Hepatocyte (in vitro differentiated cells): ENCODE measurements around the gene CTAG1A. TPM values are rescaled to one million over a fixed set of nuclear protein-coding genes. Genes with fewer than 3 reads are reported as not detected.
"Not testable (repeated sequence)": the region's sequence is repeated elsewhere in the genome, so short reads cannot be mapped to it uniquely, and the experiment has no call there.

ENCODE experiments used
- DNase-seq: peaks from one replicate; pipeline ENCODE4 v3.0.0-alpha.2; 2016; ENCODE audit warnings: low spot score
- H2AFZ ChIP-seq: fragments of 200-600 bp; sonication (generic); 2 replicates; pipeline ENCODE4 v1.6.0; 2016; ENCODE audit warnings: antibody characterized with exemption, mild to moderate bottlenecking
- H3K27ac ChIP-seq: fragments of 200-600 bp; sonication (generic); 2 replicates; pipeline ENCODE4 v1.5.1; 2016; ENCODE audit warnings: mild to moderate bottlenecking
- H3K27me3 ChIP-seq: fragments of 200-600 bp; sonication (generic); 2 replicates; pipeline ENCODE4 v1.6.1; 2016
- H3K36me3 ChIP-seq: fragments of 200-600 bp; sonication (generic); replicated peaks from 2 replicates; pipeline ENCODE4 v1.5.1; 2016; ENCODE audit warnings: low read depth; ENCODE audit not compliant: insufficient read depth
- H3K4me1 ChIP-seq: fragments of 200-600 bp; sonication (generic); 2 replicates; pipeline ENCODE4 v1.5.1; 2016; ENCODE audit warnings: mild to moderate bottlenecking, moderate library complexity; ENCODE audit not compliant: insufficient read depth
- H3K4me2 ChIP-seq: fragments of 200-600 bp; sonication (generic); 2 replicates; pipeline ENCODE4 v1.6.0; 2016
- H3K4me3 ChIP-seq: fragments of 200-600 bp; sonication (generic); 2 replicates; pipeline ENCODE4 v1.5.1; 2016; ENCODE audit warnings: mild to moderate bottlenecking
- H3K79me2 ChIP-seq: fragments of 200-600 bp; sonication (generic); 2 replicates; pipeline ENCODE4 v1.6.0; 2017; ENCODE audit warnings: mild to moderate bottlenecking
- H3K9me2 ChIP-seq: fragments of 200-600 bp; sonication (generic); replicated peaks from 2 replicates; pipeline ENCODE4 v1.6.0; 2017; ENCODE audit warnings: mild to moderate bottlenecking; ENCODE audit not compliant: insufficient read depth
- H3K9me3 ChIP-seq: fragments of 200-600 bp; sonication (generic); 2 replicates; pipeline ENCODE4 v1.5.1; 2016; ENCODE audit warnings: low read depth, mild to moderate bottlenecking
- H4K20me1 ChIP-seq: fragments of 200-600 bp; sonication (generic); 2 replicates; pipeline ENCODE4 v1.6.0; 2016; ENCODE audit warnings: mild to moderate bottlenecking; ENCODE audit not compliant: insufficient read depth, poor library complexity, severe bottlenecking
- EZH2 ChIP-seq: fragments of 200-600 bp; sonication (generic); IDR thresholded peaks from 2 replicates; pipeline ENCODE4 v1.6.1; 2016; ENCODE audit warnings: antibody characterized with exemption, mild to moderate bottlenecking, borderline replicate concordance
- EZH2phosphoT487 ChIP-seq: fragments of 200-600 bp; sonication (generic); IDR thresholded peaks from one replicate; pipeline ENCODE4 v1.6.1; 2018; ENCODE audit warnings: antibody characterized with exemption, mild to moderate bottlenecking, low read depth, moderate library complexity; ENCODE audit not compliant: unreplicated experiment, severe bottlenecking
- WGBS: methylation state at CpG from one replicate; pipeline ENCODE4 v1.1.6; 2016; ENCODE audit warnings: low lambda C conversion rate; ENCODE audit errors: missing lambda C conversion rate; 5-methylcytosine and 5-hydroxymethylcytosine counted together
- polyA plus RNA-seq: library from polyadenylated mRNA; unstranded; fragments of >200 nt; fragmentation: Nextera tagmentation; extraction: Ambion mirVana; gene quantifications from 2 replicates; pipeline ENCODE4 v1.2.1, GENCODE V29; 2016
- total RNA-seq: library from RNA; depleted of rRNA; stranded (reverse); fragments of >200 nt; gene quantifications from 2 replicates; pipeline ENCODE4 v1.2.3, GENCODE V29; 2014
- TF ChIP-seq, protein P1 (sequence below): fragments of 200-600 bp; sonication (generic); IDR thresholded peaks from 2 replicates; pipeline ENCODE4 v1.5.1; 2016; ENCODE audit warnings: antibody characterized with exemption, mild to moderate bottlenecking; ENCODE audit not compliant: poor library complexity

Gene CTAG1A
- total and polyA plus RNA-seq, 2 experiments from 2014 or later, result not detected

DNA sequence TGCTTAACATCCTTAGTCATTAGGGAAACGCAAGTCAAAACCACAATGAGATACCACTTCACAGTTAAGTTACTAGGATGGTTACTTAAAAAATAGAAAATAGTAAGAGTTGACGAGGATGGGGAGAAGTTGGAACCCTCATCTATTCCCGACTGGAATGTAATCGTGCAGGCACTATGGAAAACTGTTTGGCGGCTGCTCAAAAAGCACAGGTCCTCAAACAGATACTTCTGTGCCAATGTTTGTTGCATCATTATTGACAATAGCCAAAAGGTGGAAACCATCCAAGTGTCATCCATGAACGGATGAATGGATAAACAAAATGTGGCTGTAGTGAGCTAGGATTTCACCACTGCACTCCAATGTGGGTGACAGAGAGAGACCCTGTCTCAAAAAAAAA lies 22.4 kb downstream of the CTAG1A start:
- Histone ChIP-seq H3K9me2 (no peaks in the 10 kb centered on the region), H3K9me3 (no peaks in the 10 kb centered on the region), H3K4me2 (no peak overlapping the region), H3K4me1 (no peaks in the 10 kb centered on the region), H3K4me3 (no peak overlapping the region), H3K27ac (no peak overlapping the region), H3K27me3 (no peaks in the 10 kb centered on the region), H3K36me3 (no peaks in the 10 kb centered on the region), H4K20me1 (no peaks in the 10 kb centered on the region), H3K79me2 (no peaks in the 10 kb centered on the region), H2AFZ (no peak overlapping the region)
- no peak for TF ChIP-seq EZH2
- TF ChIP-seq, protein P1, sequence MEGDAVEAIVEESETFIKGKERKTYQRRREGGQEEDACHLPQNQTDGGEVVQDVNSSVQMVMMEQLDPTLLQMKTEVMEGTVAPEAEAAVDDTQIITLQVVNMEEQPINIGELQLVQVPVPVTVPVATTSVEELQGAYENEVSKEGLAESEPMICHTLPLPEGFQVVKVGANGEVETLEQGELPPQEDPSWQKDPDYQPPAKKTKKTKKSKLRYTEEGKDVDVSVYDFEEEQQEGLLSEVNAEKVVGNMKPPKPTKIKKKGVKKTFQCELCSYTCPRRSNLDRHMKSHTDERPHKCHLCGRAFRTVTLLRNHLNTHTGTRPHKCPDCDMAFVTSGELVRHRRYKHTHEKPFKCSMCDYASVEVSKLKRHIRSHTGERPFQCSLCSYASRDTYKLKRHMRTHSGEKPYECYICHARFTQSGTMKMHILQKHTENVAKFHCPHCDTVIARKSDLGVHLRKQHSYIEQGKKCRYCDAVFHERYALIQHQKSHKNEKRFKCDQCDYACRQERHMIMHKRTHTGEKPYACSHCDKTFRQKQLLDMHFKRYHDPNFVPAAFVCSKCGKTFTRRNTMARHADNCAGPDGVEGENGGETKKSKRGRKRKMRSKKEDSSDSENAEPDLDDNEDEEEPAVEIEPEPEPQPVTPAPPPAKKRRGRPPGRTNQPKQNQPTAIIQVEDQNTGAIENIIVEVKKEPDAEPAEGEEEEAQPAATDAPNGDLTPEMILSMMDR, result no peak
- TF ChIP-seq EZH2phosphoT487, result no peak
- 75% methylated on average over 6 of the region's 6 CpGs for WGBS
- DNase-seq, result no peak

DNA sequence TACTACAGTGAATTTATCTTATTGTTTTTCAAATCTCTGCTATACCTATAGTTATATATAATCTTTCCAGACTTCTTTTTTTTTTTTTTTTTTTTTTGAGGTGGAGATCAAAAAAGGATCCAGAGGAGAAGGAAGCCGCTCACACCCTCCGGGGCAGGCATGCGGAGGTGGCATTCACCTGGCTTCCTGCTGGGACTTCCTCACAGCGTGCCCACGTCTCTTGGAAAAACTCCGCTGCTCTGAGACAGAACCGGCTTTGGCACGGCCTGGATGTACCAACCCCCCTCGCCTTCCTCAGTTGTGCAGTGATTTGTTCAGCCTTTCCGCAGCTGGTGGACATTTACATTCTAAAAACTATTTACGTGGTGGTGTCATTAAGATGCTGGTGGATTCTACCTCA lies 23.0 kb downstream of the CTAG1A start:
- DNase-seq, H4K20me1 ChIP-seq, H3K4me2 ChIP-seq, H3K9me2 ChIP-seq, H3K9me3 ChIP-seq, H3K27ac ChIP-seq, H3K36me3 ChIP-seq, H3K27me3 ChIP-seq, H3K4me3 ChIP-seq, H3K79me2 ChIP-seq, H3K4me1 ChIP-seq, H2AFZ ChIP-seq: not testable (repeated sequence)
- 80% methylated on average over 11 of the region's 11 CpGs for WGBS

DNA sequence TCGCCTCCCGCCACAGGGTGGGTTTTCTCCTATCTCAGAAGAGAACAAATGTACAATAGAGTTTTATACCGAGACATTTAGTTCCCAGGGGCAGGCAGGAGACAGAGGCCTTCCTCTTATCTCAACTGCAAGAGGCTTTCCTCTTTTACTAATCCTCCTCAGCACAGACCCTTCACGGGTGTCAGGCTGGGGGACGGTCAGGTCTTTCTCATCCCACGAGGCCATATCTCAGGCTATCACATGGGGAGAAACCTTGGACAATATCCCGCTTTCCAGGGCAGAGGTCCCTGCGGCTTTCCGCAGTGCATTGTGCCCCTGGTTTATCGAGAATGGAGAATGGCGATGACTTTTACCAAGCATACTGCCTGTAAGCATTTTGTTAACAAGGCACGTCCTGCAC lies 23.9 kb downstream of the CTAG1A start:
- H3K36me3 ChIP-seq, H2AFZ ChIP-seq, H3K4me2 ChIP-seq, H3K9me3 ChIP-seq, H3K79me2 ChIP-seq, H3K27me3 ChIP-seq, DNase-seq, H3K4me3 ChIP-seq, H3K9me2 ChIP-seq, H3K4me1 ChIP-seq, H4K20me1 ChIP-seq, H3K27ac ChIP-seq: not testable (repeated sequence)
- WGBS, result 68% methylated on average over 12 of the region's 12 CpGs

DNA sequence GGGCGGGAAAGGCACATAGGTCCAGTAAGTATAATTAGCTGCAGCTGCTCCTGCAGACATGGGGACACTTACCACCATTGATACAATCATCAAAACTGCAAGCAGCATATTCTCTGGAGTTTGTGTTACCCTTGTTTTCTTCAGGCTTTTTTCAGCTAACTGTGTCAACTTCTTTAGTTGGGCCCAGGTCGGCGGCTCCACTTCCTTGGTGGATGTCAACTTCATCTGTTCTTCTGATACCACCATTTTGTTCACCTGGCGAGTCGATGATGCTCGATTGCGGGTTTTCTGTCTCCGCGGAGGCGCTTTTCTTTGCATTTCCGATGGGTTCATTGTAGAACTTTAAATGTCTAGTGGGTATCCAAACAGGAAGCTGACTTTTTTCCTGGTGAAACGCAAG lies 26.2 kb downstream of the CTAG1A start:
- H2AFZ ChIP-seq, H3K79me2 ChIP-seq, H3K4me1 ChIP-seq, H4K20me1 ChIP-seq, H3K27me3 ChIP-seq, H3K4me3 ChIP-seq, DNase-seq, H3K27ac ChIP-seq, H3K9me3 ChIP-seq, H3K36me3 ChIP-seq, H3K4me2 ChIP-seq, H3K9me2 ChIP-seq: not testable (repeated sequence)
- WGBS, result 87% methylated on average over 12 of the region's 12 CpGs

DNA sequence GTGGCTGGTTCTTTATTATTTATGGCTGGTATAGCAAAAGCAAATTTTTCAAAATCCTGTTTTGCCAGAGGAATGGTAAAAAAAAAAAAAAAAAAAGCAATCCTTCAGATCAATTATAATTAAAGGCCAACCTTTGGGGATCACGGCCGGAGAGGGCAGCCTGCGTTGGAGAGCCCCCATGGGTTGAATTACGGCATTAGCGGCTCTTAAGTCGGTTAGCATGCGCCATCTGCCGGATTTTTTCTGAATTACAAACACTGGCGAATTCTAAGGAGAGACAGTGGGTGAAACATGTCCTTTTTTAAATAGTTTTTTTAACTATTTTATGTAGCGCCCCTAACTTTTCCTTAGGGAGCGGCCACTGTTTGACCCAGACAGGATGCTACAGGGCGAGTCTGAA lies 28.7 kb downstream of the CTAG1A start:
- 39% methylated on average over 8 of the region's 12 CpGs for WGBS
- H3K4me1 ChIP-seq, H3K79me2 ChIP-seq: not testable (repeated sequence)

DNA sequence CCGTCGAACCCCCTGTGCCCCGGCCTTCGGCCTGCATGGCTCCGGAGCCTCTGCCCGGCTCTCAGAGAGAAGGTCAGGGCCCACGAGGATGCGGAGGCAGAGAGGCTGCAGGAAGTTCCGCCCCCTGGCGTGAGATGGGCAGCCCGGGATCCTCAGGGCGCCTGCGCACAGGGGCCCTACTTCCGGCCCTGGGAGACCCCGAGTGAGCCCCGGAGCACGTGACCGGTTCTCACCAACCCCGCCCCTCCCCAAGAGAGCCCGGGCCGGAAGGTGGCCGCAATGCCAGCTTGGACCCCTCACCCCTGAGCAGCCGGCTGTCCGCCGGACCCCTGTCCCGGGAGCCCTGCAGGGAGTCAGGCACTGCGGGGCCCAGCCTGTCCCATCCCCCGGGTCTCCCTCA lies 34.2 kb downstream of the CTAG1A start, which contains the start of gene CTAG1B:
Gene CTAG1B (minus strand): TSS at position 101 of the 400 bp plus-strand sequence. CDS start 64 bp downstream, at position 37.
- not testable (repeated sequence) for H3K4me2 ChIP-seq, H3K27ac ChIP-seq, DNase-seq, H3K27me3 ChIP-seq, H3K79me2 ChIP-seq, H3K9me2 ChIP-seq, H3K4me1 ChIP-seq, H3K4me3 ChIP-seq, H3K9me3 ChIP-seq, H2AFZ ChIP-seq, H3K36me3 ChIP-seq, H4K20me1 ChIP-seq
- no CpG with 5 or more reads among the region's 28 CpGs for WGBS

More for the DNA sequence above, 28.7 kb downstream of the CTAG1A start:
- not testable (repeated sequence) for H3K27ac ChIP-seq, DNase-seq, H3K4me3 ChIP-seq, H3K4me2 ChIP-seq, H3K9me3 ChIP-seq, H3K9me2 ChIP-seq, H4K20me1 ChIP-seq, H3K27me3 ChIP-seq, H2AFZ ChIP-seq, H3K36me3 ChIP-seq
